Measurements from ENCODE around the gene IFITM5.
"Not testable (repeated sequence)": the region's sequence is repeated elsewhere in the genome, so short reads cannot be mapped to it uniquely, and the experiment has no call there.

- TF ChIP-seq EZH2 (IDR thresholded peaks at IDR 0.05; ENCODE audit: insufficient read depth, poor library complexity, severe bottlenecking); EZH2phosphoT487 (IDR thresholded peaks at IDR 0.05; ENCODE audit: insufficient read depth, low read depth): not testable (repeated sequence)
Observed at GRCh38 chr11:311013-311748, 11.9 kb upstream of the IFITM5 start.

Measured in GM23248 (cell line).